HepG2 (cell line): Measurements from ENCODE around the gene WTAP. TPM values are rescaled to one million over a fixed set of nuclear protein-coding genes. Genes with fewer than 3 reads are reported as not detected.

Experiments
- ARID3A ChIP-seq: IDR thresholded peaks from 2 replicates; pipeline ENCODE4 v1.6.1; 2012; ENCODE audit warnings: low read depth, low read length, improper control_type of control experiment
- CREB3 ChIP-seq: sonication (generic); formaldehyde crosslinking; IDR thresholded peaks from 2 replicates; pipeline ENCODE4 v1.5.0; 2020; ENCODE audit warnings: missing genetic modification reagents
- FIP1L1 ChIP-seq: fragments of 200-400 bp; formaldehyde crosslinking; IDR thresholded peaks from 2 replicates; pipeline ENCODE4 v1.6.1; 2018; ENCODE audit warnings: low read depth, mild to moderate bottlenecking, low read length, moderate library complexity, borderline replicate concordance; ENCODE audit not compliant: insufficient read depth
- GTF3A ChIP-seq: sonication (generic); formaldehyde crosslinking; conservative IDR thresholded peaks from 2 replicates; pipeline ENCODE4 v1.4.0; 2020; ENCODE audit warnings: mild to moderate bottlenecking, missing genetic modification reagents
- MED13 ChIP-seq: sonication (generic); formaldehyde crosslinking; IDR thresholded peaks from 2 replicates; pipeline ENCODE4 v1.5.0; 2020; ENCODE audit warnings: missing genetic modification reagents
- NR2F6 ChIP-seq, 2 experiments: IDR thresholded peaks; 2 replicates each; pipeline ENCODE4 v1.6.1; 2016; ENCODE audit warnings: antibody characterized with exemption in 1 of 2, mild to moderate bottlenecking in 1 of 2
- NRL ChIP-seq: sonication (generic); formaldehyde crosslinking; IDR thresholded peaks from 2 replicates; pipeline ENCODE4 v1.5.0; 2020; ENCODE audit warnings: missing genetic modification reagents, mild to moderate bottlenecking, moderate library complexity, borderline replicate concordance
- PLRG1 ChIP-seq: fragments of 450-650 bp; conservative IDR thresholded peaks from 2 replicates; pipeline ENCODE4 v1.6.1; 2016
- RBFOX2 ChIP-seq: fragments of 200-400 bp; formaldehyde crosslinking; IDR thresholded peaks from 2 replicates; pipeline ENCODE4 v1.6.1; 2017; ENCODE audit warnings: low read depth, mild to moderate bottlenecking, low read length
- SAP130 ChIP-seq: IDR thresholded peaks from 2 replicates; pipeline ENCODE4 v1.6.1; 2016; ENCODE audit warnings: low read depth
- ZBTB20 ChIP-seq: sonication (generic); formaldehyde crosslinking; IDR thresholded peaks from 2 replicates; pipeline ENCODE4 v1.8.1; 2023; ENCODE audit warnings: missing genetic modification reagents, low read depth, mild to moderate bottlenecking, borderline replicate concordance
- ZNF10 ChIP-seq: sonication (generic); formaldehyde crosslinking; IDR thresholded peaks from 2 replicates; pipeline ENCODE4 v1.4.0; 2020; ENCODE audit warnings: mild to moderate bottlenecking, low read depth, missing genetic modification reagents, borderline replicate concordance
- ZNF124 ChIP-seq: sonication (generic); formaldehyde crosslinking; IDR thresholded peaks from 2 replicates; pipeline ENCODE4 v1.4.0; 2020; ENCODE audit warnings: missing genetic modification reagents
- ZNF17 ChIP-seq: sonication (generic); formaldehyde crosslinking; IDR thresholded peaks from 2 replicates; pipeline ENCODE4 v1.5.0; 2020; ENCODE audit warnings: mild to moderate bottlenecking, missing genetic modification reagents
- ZNF280D ChIP-seq: sonication (generic); formaldehyde crosslinking; IDR thresholded peaks from 2 replicates; pipeline ENCODE4 v1.5.1; 2020; ENCODE audit warnings: mild to moderate bottlenecking, missing genetic modification reagents
- ZNF333 ChIP-seq: sonication (generic); formaldehyde crosslinking; IDR thresholded peaks from 2 replicates; pipeline ENCODE4 v1.4.0; 2020; ENCODE audit warnings: mild to moderate bottlenecking, missing genetic modification reagents, borderline replicate concordance
- ZNF337 ChIP-seq: sonication (generic); formaldehyde crosslinking; IDR thresholded peaks from 2 replicates; pipeline ENCODE4 v1.5.1; 2020; ENCODE audit warnings: missing genetic modification reagents, low read depth, mild to moderate bottlenecking, borderline replicate concordance
- ZNF34 ChIP-seq: sonication (generic); formaldehyde crosslinking; IDR thresholded peaks from 2 replicates; pipeline ENCODE4 v1.4.0; 2020; ENCODE audit warnings: mild to moderate bottlenecking, missing genetic modification reagents, borderline replicate concordance
- ZNF484 ChIP-seq: sonication (generic); formaldehyde crosslinking; IDR thresholded peaks from 2 replicates; pipeline ENCODE4 v1.5.1; 2020; ENCODE audit warnings: mild to moderate bottlenecking, low read depth, missing genetic modification reagents, borderline replicate concordance
- ZNF558 ChIP-seq: sonication (generic); formaldehyde crosslinking; IDR thresholded peaks from 2 replicates; pipeline ENCODE4 v1.9.0; 2022; ENCODE audit warnings: mild to moderate bottlenecking, missing genetic modification reagents, borderline replicate concordance
- ZNF879 ChIP-seq: sonication (generic); formaldehyde crosslinking; IDR thresholded peaks from 2 replicates; pipeline ENCODE4 v1.8.1; 2023; ENCODE audit warnings: missing genetic modification reagents
- ZUFSP ChIP-seq: sonication (generic); formaldehyde crosslinking; IDR thresholded peaks from 2 replicates; pipeline ENCODE4 v1.9.0; 2021; ENCODE audit warnings: missing genetic modification reagents, mild to moderate bottlenecking, borderline replicate concordance
- polyA plus RNA-seq, 8 experiments: library from polyadenylated mRNA; depleted of rRNA in 3 of 8; stranded (reverse) in 7 of 8; unstranded in 1 of 8; fragments of >200 nt; fragmentation: Illumina TruSeq in 4 of 8; extraction: Trizol in 4 of 8; gene quantifications; 2 replicates each; pipeline versions ENCODE4 v1.2.1 to v1.2.3, GENCODE V29; 2011 to 2016; ENCODE audit warnings: low read depth in 4 of 8, missing spikeins in 1 of 8, mixed read lengths in 1 of 8; ENCODE audit not compliant: insufficient read depth in 1 of 8
- total RNA-seq, 5 experiments: library from RNA; depleted of rRNA; stranded (reverse); fragments of >200 nt; fragmentation: Illumina TruSeq; extraction: Trizol; gene quantifications; 2 replicates each; pipeline ENCODE4 v1.2.3, GENCODE V29; 2016; ENCODE audit warnings: low read depth in 1 of 5

The WTAP gene
- total and polyA plus RNA-seq, 2 of the 13 experiments (the other 11 are each of a cell fraction or from before 2014, with no cell fraction given), result 31.6 to 167 TPM

GRCh38 chr6:159761129-159761872 lies 34.0 kb downstream of the WTAP start (continued):
- TF ChIP-seq SAP130 (CRISPR knock-in tag) (no peak), ZNF34 (CRISPR knock-in tag) (no peak), PLRG1 (no peak), NRL (CRISPR knock-in tag) (no peak), FIP1L1 (no peak), ZNF17 (CRISPR knock-in tag) (no peak), ZBTB20 (CRISPR knock-in tag) (0 out of 2 replicates have a peak, but pooled peaks have one; percentile 31), NR2F6 (IDR thresholded peaks at IDR 0.05) (no peak), NR2F6 (CRISPR knock-in tag; IDR thresholded peaks at IDR 0.05) (no peak), GTF3A (CRISPR knock-in tag) (no peak), ARID3A (no peak), ZNF484 (CRISPR knock-in tag) (no peak), MED13 (CRISPR knock-in tag) (no peak), CREB3 (CRISPR knock-in tag) (0 out of 2 replicates have a peak, but pooled peaks have one; percentile 31), ZNF558 (no peak), ZNF280D (CRISPR knock-in tag) (no peak), ZNF124 (CRISPR knock-in tag) (no peak), ZUFSP (CRISPR knock-in tag) (no peak), ZNF333 (CRISPR knock-in tag) (no peak), RBFOX2 (no peak), ZNF10 (no peak), ZNF337 (CRISPR knock-in tag) (no peak), ZNF879 (CRISPR knock-in tag) (no peak; the same call in 1 of the 2 replicates)
